K562 (cell line): ENCODE measurements around the gene BNIPL. TPM values are rescaled to one million over a fixed set of nuclear protein-coding genes. Genes with fewer than 3 reads are reported as not detected.

Source experiments
- ATAC-seq: fragments of 200-7000 bp; cut with Tn5 transposase; 3 replicates; pipeline ENCODE4 v1.9.1; 2020; ENCODE audit warnings: moderate library complexity
- BruUV-seq: library from RNA; stranded (reverse); fragments of 400-500 nt; replicated peaks from 2 replicates; lab custom pipeline; 2021; lab: Mats Ljungman, UMichigan
- CTCF ChIA-PET: fragments of 300-600 bp; formaldehyde crosslinking; extraction: SDS; loops from one replicate; lab custom pipeline; 2021; ENCODE audit warnings: low intra/inter-chr PET ratio; lab: Yijun Ruan, JAX
- POLR2A ChIA-PET: fragments of 300-600, 350-650 bp; sonication (Branson Sonifier 250); formaldehyde crosslinking; extraction: SDS; loops from one replicate; lab custom pipeline; 2021; ENCODE audit warnings: antibody characterized with exemption, inconsistent platforms; lab: Yijun Ruan, JAX
- DNase-seq, 4 experiments: peaks; one replicate each; pipeline versions ENCODE4 v3.0.0 to v3.0.0-alpha.2; 2011 to 2018; ENCODE audit warnings: low spot score in 3 of 4, mixed read lengths in 3 of 4; ENCODE audit errors: extremely low read depth in 1 of 4
- FAIRE-seq: peaks from 2 replicates; lab custom pipeline; 2011; peaks lifted over from hg19 to GRCh38; lab: Jason Lieb, UNC
- H2AFZ ChIP-seq: 2 replicates; pipeline ENCODE4 v1.6.0; 2011; ENCODE audit warnings: low read depth, low read length, control low read depth, inconsistent platforms
- H3K27ac ChIP-seq: fragments of 200-600 bp; 3 replicates; pipeline ENCODE4 v1.8.0; 2011; ENCODE audit warnings: low read depth, mild to moderate bottlenecking, control low read depth, inconsistent platforms, low read length, moderate library complexity, mixed read lengths; ENCODE audit errors: extremely low read depth
- H3K27me3 ChIP-seq, 2 experiments: fragments of 300-600 bp in 1 of 2; 2 replicates in 1 of 2; 3 replicates in 1 of 2; pipeline versions ENCODE4 v1.6.0 to v1.8.0; 2011; ENCODE audit warnings: inconsistent platforms in 2 of 2, low read length in 2 of 2, mild to moderate bottlenecking in 1 of 2, mixed read lengths in 1 of 2, moderate library complexity in 1 of 2; ENCODE audit not compliant: control insufficient read depth in 2 of 2, insufficient read depth in 2 of 2
- H3K36me3 ChIP-seq: fragments of 300-600 bp; 3 replicates; pipeline ENCODE4 v1.8.0; 2011; ENCODE audit warnings: mild to moderate bottlenecking, low read length, inconsistent platforms; ENCODE audit not compliant: control insufficient read depth, insufficient read depth
- H3K4me1 ChIP-seq, 2 experiments: fragments of 200-600 bp in 1 of 2; replicated peaks in 1 of 2; 2 replicates in 1 of 2; 3 replicates in 1 of 2; pipeline versions ENCODE4 v1.5.1 to v1.8.0; 2011; ENCODE audit warnings: inconsistent platforms in 2 of 2, low read length in 2 of 2, mild to moderate bottlenecking in 1 of 2, mixed read lengths in 1 of 2, moderate library complexity in 1 of 2; ENCODE audit not compliant: control insufficient read depth in 2 of 2, insufficient read depth in 2 of 2
- H3K4me2 ChIP-seq: 2 replicates; pipeline ENCODE4 v1.6.1; 2011; ENCODE audit warnings: low read length, control low read depth, inconsistent platforms, mixed read lengths; ENCODE audit not compliant: insufficient read depth
- H3K4me3 ChIP-seq: fragments of 200-600 bp; sonication (generic), shearing (Covaris generic); 2 replicates; pipeline ENCODE4 v1.5.1; 2016; ENCODE audit warnings: control low read depth, inconsistent platforms
- H3K79me2 ChIP-seq: fragments of 200-600 bp; 3 replicates; pipeline ENCODE4 v1.8.0; 2011; ENCODE audit warnings: low read length, inconsistent platforms; ENCODE audit not compliant: control insufficient read depth, insufficient read depth
- H3K9ac ChIP-seq, 2 experiments: 2 replicates each; pipeline versions ENCODE4 v1.6.0 to v1.6.1; 2011; ENCODE audit warnings: low read depth in 2 of 2, low read length in 2 of 2, control low read depth in 1 of 2, inconsistent platforms in 1 of 2, mild to moderate bottlenecking in 1 of 2, mixed read lengths in 1 of 2; ENCODE audit not compliant: insufficient read depth in 1 of 2
- H3K9me1 ChIP-seq: one replicate; pipeline ENCODE4 v1.6.0; 2011; ENCODE audit warnings: inconsistent platforms, mild to moderate bottlenecking, low read length, moderate library complexity; ENCODE audit not compliant: control insufficient read depth, insufficient read depth
- H3K9me3 ChIP-seq: replicated peaks from 2 replicates; pipeline ENCODE4 v1.5.1; 2011; ENCODE audit warnings: low read depth, low read length, inconsistent platforms; ENCODE audit not compliant: control insufficient read depth, insufficient read depth
- H4K20me1 ChIP-seq: replicated peaks from 2 replicates; pipeline ENCODE4 v1.6.1; 2011; ENCODE audit warnings: low read length, inconsistent platforms, mixed read lengths; ENCODE audit not compliant: control insufficient read depth, insufficient read depth
- ARID1B ChIP-seq: fragments of 450-650 bp; IDR thresholded peaks from 2 replicates; pipeline ENCODE4 v1.6.1; 2016; ENCODE audit warnings: antibody characterized with exemption, mild to moderate bottlenecking, inconsistent platforms
- BCOR ChIP-seq: fragments of 450-650 bp; IDR thresholded peaks from 2 replicates; pipeline ENCODE4 v1.6.1; 2016
- CBX5 ChIP-seq: IDR thresholded peaks from 2 replicates; pipeline ENCODE4 v1.6.1; 2014; ENCODE audit warnings: low read depth, borderline replicate concordance
- DDX20 ChIP-seq: fragments of 450-650 bp; IDR thresholded peaks from 2 replicates; pipeline ENCODE4 v1.6.1; 2016; ENCODE audit warnings: missing genetic modification characterization, low read depth, mild to moderate bottlenecking, missing compliant biosample characterization, moderate library complexity
- ELF4 ChIP-seq: fragments of 450-650 bp; formaldehyde crosslinking; IDR thresholded peaks from 2 replicates; pipeline ENCODE4 v1.4.0; 2022; ENCODE audit warnings: missing genetic modification characterization
- HDAC8 ChIP-seq: fragments of 450-650 bp; IDR thresholded peaks from 2 replicates; pipeline ENCODE4 v1.6.1; 2016; ENCODE audit warnings: mild to moderate bottlenecking, missing genetic modification characterization, moderate library complexity, missing compliant biosample characterization
- HLTF ChIP-seq: fragments of 450-650 bp; IDR thresholded peaks from 2 replicates; pipeline ENCODE4 v1.6.1; 2016
- JUND ChIP-seq, 2 experiments: IDR thresholded peaks; 2 replicates in 1 of 2; 3 replicates in 1 of 2; pipeline ENCODE4 v1.6.1; 2011; ENCODE audit warnings: borderline replicate concordance in 2 of 2, low read depth in 2 of 2, low read length in 2 of 2, improper control_type of control experiment in 1 of 2, missing biosample characterization in 1 of 2, missing genetic modification characterization in 1 of 2, missing genetic modification reagents in 1 of 2
- KDM2B ChIP-seq: fragments of 250-450 bp; sonication (Bioruptor Pico); IDR thresholded peaks from 2 replicates; pipeline ENCODE4 v1.8.0; 2021; ENCODE audit warnings: mild to moderate bottlenecking, moderate library complexity
- NCOA2 ChIP-seq, 2 experiments: fragments of 450-650 bp; IDR thresholded peaks; 2 replicates each; pipeline ENCODE4 v1.6.1; 2018; ENCODE audit warnings: mild to moderate bottlenecking in 2 of 2, moderate library complexity in 1 of 2; ENCODE audit not compliant: partially characterized antibody in 2 of 2
- NFE2L1 ChIP-seq: fragments of 450-650 bp; IDR thresholded peaks from 2 replicates; pipeline ENCODE4 v1.6.1; 2016; ENCODE audit warnings: missing genetic modification characterization, low read depth, mild to moderate bottlenecking, missing compliant biosample characterization, moderate library complexity, borderline replicate concordance
- NR2C2 ChIP-seq, 2 experiments: fragments of 200-800 bp in 1 of 2; sonication (Bioruptor generic) in 1 of 2; sonication (generic) in 1 of 2; formaldehyde crosslinking in 1 of 2; IDR thresholded peaks; 2 replicates each; pipeline versions ENCODE4 v1.6.1 to v1.8.0; 2016 to 2022; ENCODE audit warnings: mild to moderate bottlenecking in 1 of 2, missing compliant biosample characterization in 1 of 2, missing genetic modification characterization in 1 of 2, missing genetic modification reagents in 1 of 2
- POLR2B ChIP-seq: fragments of 450-650 bp; IDR thresholded peaks from 2 replicates; pipeline ENCODE4 v1.6.1; 2018; ENCODE audit warnings: low read depth; ENCODE audit not compliant: partially characterized antibody
- RBM15 ChIP-seq: fragments of 200-400 bp; formaldehyde crosslinking; IDR thresholded peaks from 2 replicates; pipeline ENCODE4 v1.6.1; 2018; ENCODE audit warnings: mild to moderate bottlenecking, low read length, moderate library complexity; ENCODE audit not compliant: insufficient read depth
- RBM25 ChIP-seq: fragments of 200-400 bp; formaldehyde crosslinking; IDR thresholded peaks from 2 replicates; pipeline ENCODE4 v1.6.1; 2018; ENCODE audit warnings: low read length, low read depth, moderate library complexity; ENCODE audit not compliant: severe bottlenecking
- WHSC1 ChIP-seq: IDR thresholded peaks from one replicate; pipeline ENCODE4 v1.6.1; 2012; ENCODE audit warnings: low read length, control low read depth, inconsistent platforms
- ZNF140 ChIP-seq: fragments of 250-450 bp; sonication (Bioruptor Pico); IDR thresholded peaks from 2 replicates; pipeline ENCODE4 v1.8.0; 2021; ENCODE audit warnings: moderate library complexity, mild to moderate bottlenecking, inconsistent platforms
- ZNF584 ChIP-seq: fragments of 200-800 bp; sonication (Bioruptor generic); IDR thresholded peaks from 2 replicates; pipeline ENCODE4 v1.6.1; 2016; ENCODE audit warnings: low read depth, mild to moderate bottlenecking, missing genetic modification characterization, missing compliant biosample characterization
- WGBS: fragments of 100-300 bp; shearing (Covaris generic); methylation state at CpG from one replicate; pipeline ENCODE4 v1.1.6; 2016; ENCODE audit warnings: low coverage, mixed read lengths; ENCODE audit not compliant: insufficient coverage; ENCODE audit errors: missing lambda C conversion rate; 5-methylcytosine and 5-hydroxymethylcytosine counted together
- in situ Hi-C: fragments of 300-500 bp; cut with MboI; formaldehyde crosslinking; loops from 4 replicates; pipeline ENCODE4 v1.15.0; 2018; ENCODE audit warnings: inconsistent platforms, mixed read lengths
- intact Hi-C: fragments of 100-400 bp; cut with micrococcal nuclease; formaldehyde crosslinking; loops from 2 replicates; pipeline ENCODE4 v1.14.2; 2022
- polyA plus RNA-seq, 8 experiments: library from polyadenylated mRNA; depleted of rRNA in 4 of 8; stranded (reverse) in 5 of 8; unstranded in 3 of 8; fragments of >200 nt; fragmentation: Nextera tagmentation in 2 of 8; fragmentation: Illumina TruSeq in 1 of 8; extraction: Ambion mirVana in 2 of 8; extraction: Trizol in 1 of 8; gene quantifications; 2 replicates each; pipeline versions ENCODE4 v1.2.1 to v1.2.3, GENCODE V29; 2011 to 2014; ENCODE audit warnings: inconsistent platforms in 1 of 8, missing spikeins in 1 of 8
- total RNA-seq, 7 experiments: library from RNA; depleted of rRNA in 6 of 7; stranded (reverse); fragments of >200 nt in 6 of 7; fragmentation: Illumina TruSeq in 2 of 7; extraction: Trizol in 2 of 7; gene quantifications; 2 replicates each; pipeline versions ENCODE4 v1.2.1 to v1.2.3, GENCODE V29; 2011 to 2021; ENCODE audit warnings: low replicate concordance in 1 of 7

The BNIPL gene
- total and polyA plus RNA-seq, 9 of the 15 experiments (the other 6 are each of a cell fraction or from before 2014, with no cell fraction given): 0.08 to 1.4 (median 0.68) TPM

GRCh38 chr1:151011154-151011850 is 25.1 kb upstream of the BNIPL start (continued):
- TF ChIP-seq NCOA2 (IDR thresholded peaks at IDR 0.05; ENCODE audit: partially characterized antibody in 2 of 2): no peak
- TF ChIP-seq NFE2L1 (tag): no peak
- no peak for TF ChIP-seq ZNF584 (CRISPR knock-in tag)
- TF ChIP-seq HDAC8: no peak

- H3K4me2 ChIP-seq: peak overlapping the region; percentile 59; the same call in 1 of the 2 replicates
- no peak overlapping the region for H3K4me3 ChIP-seq
- peak overlapping the region; percentile 21 to 41; a peak in 2 of 4 replicates for H3K9ac ChIP-seq
- no peak for TF ChIP-seq NR2C2 (CRISPR knock-in tag; IDR thresholded peaks at IDR 0.05)
- no peak for TF ChIP-seq NR2C2 (tag; IDR thresholded peaks at IDR 0.05)
- TF ChIP-seq BCOR: peak; percentile 54; the same call in 1 of the 2 replicates
- no peak for TF ChIP-seq ELF4
- no peak for TF ChIP-seq KDM2B
- no peak for TF ChIP-seq RBM15
- no peak for TF ChIP-seq ARID1B
- TF ChIP-seq HLTF: no peak
- TF ChIP-seq DDX20: no peak
- no peak for TF ChIP-seq CBX5
- TF ChIP-seq ZNF140 (CRISPR knock-in tag): no peak
- TF ChIP-seq RBM25: peak; percentile 7
- no peak for TF ChIP-seq POLR2B
- TF ChIP-seq JUND (IDR thresholded peaks at IDR 0.05; ENCODE audit: borderline replicate concordance, low read depth, low read length): no peak
- TF ChIP-seq JUND (tag; IDR thresholded peaks at IDR 0.05; ENCODE audit: borderline replicate concordance, low read depth, low read length): no peak
- no peak for TF ChIP-seq WHSC1
Measured at GRCh38 chr1:151012684-151013471, 23.5 kb upstream of the BNIPL start.

More at GRCh38 chr1:151012684-151013471, 23.5 kb upstream of the BNIPL start:
- intact Hi-C loops (no loop called here), in situ Hi-C loops (no loop called here)
- WGBS: 83% methylated on average over 14 of the region's 14 CpGs
- Histone ChIP-seq H3K9me3 (no peaks in the 10 kb centered on the region), H3K4me1 (peaks cover 24 to 35% of the 10 kb centered on the region in 2 experiments), H3K36me3 (peaks cover 27% of the 10 kb centered on the region), H3K9me1 (no peaks in the 10 kb centered on the region), H3K79me2 (peaks cover 48% of the 10 kb centered on the region), H2AFZ (peak overlapping the region; percentile 53; the same call in 1 of the 2 replicates), H4K20me1 (no peaks in the 10 kb centered on the region), H3K27me3 (no peaks in the 10 kb centered on the region), H3K27ac (peak overlapping the region; percentile 65; the same call in 2 of the 3 replicates)
- no TSS peak for BruUV-seq
- ChIA-PET CTCF (no interaction called here), POLR2A (interaction anchor here (1.3 to 1.5 kb wide), 3 partner anchors 10 to 45 kb away, joined by 4 read pairs; no protein-coding TSS in a partner anchor)
- FAIRE-seq (no peak), DNase-seq (no peak), ATAC-seq (no peak)
